H1 (cell line): ENCODE data around the gene NHP2. TPM values are rescaled to one million over a fixed set of nuclear protein-coding genes. Genes with fewer than 3 reads are reported as not detected.

Experiments
- BACH1 ChIP-seq: IDR thresholded peaks from 2 replicates; pipeline ENCODE4 v1.6.1; 2012; ENCODE audit warnings: low read length, improper control_type of control experiment
- CBX5 ChIP-seq: fragments of 300-800, 300-1000 bp; sonication (generic); IDR thresholded peaks from 2 replicates; pipeline ENCODE4 v1.7.1; 2016; ENCODE audit warnings: antibody characterized with exemption, low read length, low read depth
- CBX8 ChIP-seq: fragments of 300-800, 300-1000 bp; sonication (generic); IDR thresholded peaks from 2 replicates; pipeline ENCODE4 v1.7.1; 2016; ENCODE audit warnings: low read depth, low read length, borderline replicate concordance
- CREB1 ChIP-seq: IDR thresholded peaks from 2 replicates; pipeline ENCODE4 v1.6.1; 2012; ENCODE audit warnings: inconsistent platforms
- CTBP2 ChIP-seq: IDR thresholded peaks from 2 replicates; pipeline ENCODE4 v1.7.0; 2011; ENCODE audit warnings: borderline replicate concordance, mild to moderate bottlenecking, moderate library complexity, mixed read lengths, low read length; ENCODE audit not compliant: insufficient read depth, insufficient read length
- FOSL1 ChIP-seq: IDR thresholded peaks from 2 replicates; pipeline ENCODE4 v1.6.1; 2011; ENCODE audit warnings: mild to moderate bottlenecking, low read depth, low read length, moderate library complexity; ENCODE audit not compliant: insufficient read depth
- GABPA ChIP-seq: IDR thresholded peaks from 2 replicates; pipeline ENCODE4 v1.6.1; 2011; ENCODE audit warnings: mild to moderate bottlenecking, low read length, moderate library complexity, borderline replicate concordance; ENCODE audit not compliant: insufficient read depth
- HDAC2 ChIP-seq, 2 experiments: fragments of 300-600 bp in 1 of 2; sonication (generic) in 1 of 2; IDR thresholded peaks; 2 replicates each; pipeline ENCODE4 v1.6.1; 2011 to 2012; ENCODE audit warnings: low read depth in 2 of 2, low read length in 2 of 2, mild to moderate bottlenecking in 2 of 2, moderate library complexity in 2 of 2, borderline replicate concordance in 1 of 2, inconsistent platforms in 1 of 2
- JUND ChIP-seq: IDR thresholded peaks from 2 replicates; pipeline ENCODE4 v1.6.1; 2011; ENCODE audit warnings: mild to moderate bottlenecking, improper control_type of control experiment, low read length
- MAFK ChIP-seq: IDR thresholded peaks from 2 replicates; pipeline ENCODE4 v1.6.1; 2012; ENCODE audit warnings: low read depth, mild to moderate bottlenecking, improper control_type of control experiment, low read length
- NANOG ChIP-seq: IDR thresholded peaks from 2 replicates; pipeline ENCODE4 v1.6.1; 2011; ENCODE audit warnings: low read length, low read depth, mild to moderate bottlenecking, inconsistent platforms; ENCODE audit not compliant: insufficient read depth, poor library complexity, severe bottlenecking
- RFX5 ChIP-seq: IDR thresholded peaks from 2 replicates; pipeline ENCODE4 v1.6.1; 2011; ENCODE audit warnings: low read depth, low read length, improper control_type of control experiment, borderline replicate concordance
- RNF2 ChIP-seq: fragments of 200-900, 300-1000 bp; sonication (generic); IDR thresholded peaks from 2 replicates; pipeline ENCODE4 v1.7.1; 2016; ENCODE audit warnings: borderline replicate concordance, low read depth, mild to moderate bottlenecking, antibody characterized with exemption, low read length; ENCODE audit not compliant: poor library complexity, severe bottlenecking; ENCODE audit errors: missing control alignments
- SAP30 ChIP-seq: fragments of 300-600 bp; sonication (generic); IDR thresholded peaks from 2 replicates; pipeline ENCODE4 v1.7.1; 2012; ENCODE audit warnings: low read length, moderate library complexity, mild to moderate bottlenecking, inconsistent platforms; ENCODE audit not compliant: insufficient read depth, insufficient replicate concordance
- SP1 ChIP-seq: IDR thresholded peaks from 2 replicates; pipeline ENCODE4 v1.6.1; 2011; ENCODE audit warnings: low read depth, low read length
- SP2 ChIP-seq: IDR thresholded peaks from 2 replicates; pipeline ENCODE4 v1.6.1; 2012; ENCODE audit warnings: mild to moderate bottlenecking, low read length, inconsistent platforms
- SP4 ChIP-seq: IDR thresholded peaks from 2 replicates; pipeline ENCODE4 v1.6.1; 2012; ENCODE audit warnings: low read length, inconsistent platforms
- SRF ChIP-seq: IDR thresholded peaks from 2 replicates; pipeline ENCODE4 v1.6.1; 2011; ENCODE audit warnings: mild to moderate bottlenecking, low read depth, low read length, moderate library complexity
- TAF7 ChIP-seq: optimal IDR thresholded peaks from 2 replicates; pipeline ENCODE3; 2011; ENCODE audit warnings: low read depth, mild to moderate bottlenecking, inconsistent platforms, low read length, moderate library complexity, borderline replicate concordance
- TBP ChIP-seq: IDR thresholded peaks from 2 replicates; pipeline ENCODE4 v1.6.1; 2011; ENCODE audit warnings: low read depth, low read length, improper control_type of control experiment
- TEAD4 ChIP-seq: IDR thresholded peaks from 2 replicates; pipeline ENCODE4 v1.6.1; 2012; ENCODE audit warnings: low read depth, low read length, inconsistent platforms, mixed read lengths
- YY1 ChIP-seq: IDR thresholded peaks from 2 replicates; pipeline ENCODE4 v1.6.1; 2011; ENCODE audit warnings: low read depth, mild to moderate bottlenecking, low read length
- polyA plus RNA-seq, 7 experiments: library from polyadenylated mRNA; depleted of rRNA in 3 of 7; stranded (reverse) in 5 of 7; unstranded in 2 of 7; fragments of >200 nt in 5 of 7; fragments of 200-250 nt in 2 of 7; gene quantifications; 1 replicate in 5 of 7; 2 replicates in 1 of 7; 4 replicates in 1 of 7; pipeline versions ENCODE4 v1.2.1 to v1.2.3, GENCODE V29; 2011 to 2013; ENCODE audit warnings: missing spikeins in 2 of 7, mixed read lengths in 2 of 7
- total RNA-seq: library from RNA; stranded (reverse); fragmentation: NEBNext Ultra II Directional; extraction: Animal tissue kit (Norgen Biotek cat#: 25700); gene quantifications from 2 replicates; pipeline ENCODE4 v1.2.1, GENCODE V29; 2021
- TF ChIP-seq, protein P1 (sequence below): IDR thresholded peaks from 2 replicates; pipeline ENCODE4 v1.6.1; 2012; ENCODE audit warnings: inconsistent platforms

Gene NHP2
- total and polyA plus RNA-seq, 2 of the 8 experiments (the other 6 are each of a cell fraction or from before 2014, with no cell fraction given), result 241 to 263 TPM

- no peak for TF ChIP-seq FOSL1
- TF ChIP-seq JUND, result 0 out of 2 replicates have a peak, but pooled peaks have one; percentile 53
- TF ChIP-seq YY1, result peak; percentile 79
- peak; percentile 53; the same call in 1 of the 2 replicates for TF ChIP-seq GABPA
- TF ChIP-seq TEAD4, result peak; percentile 78
- peak; percentile 97 for TF ChIP-seq SP1
- TF ChIP-seq, protein P1, sequence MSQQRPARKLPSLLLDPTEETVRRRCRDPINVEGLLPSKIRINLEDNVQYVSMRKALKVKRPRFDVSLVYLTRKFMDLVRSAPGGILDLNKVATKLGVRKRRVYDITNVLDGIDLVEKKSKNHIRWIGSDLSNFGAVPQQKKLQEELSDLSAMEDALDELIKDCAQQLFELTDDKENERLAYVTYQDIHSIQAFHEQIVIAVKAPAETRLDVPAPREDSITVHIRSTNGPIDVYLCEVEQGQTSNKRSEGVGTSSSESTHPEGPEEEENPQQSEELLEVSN, result peak; percentile 73
- TF ChIP-seq HDAC2 (IDR thresholded peaks at IDR 0.05; ENCODE audit: borderline replicate concordance in 1 of 2, low read depth in 2 of 2, low read length in 2 of 2), result no peak
- TF ChIP-seq SP4, result no peak
- TF ChIP-seq SRF, result no peak
- no peak for TF ChIP-seq SAP30
- no peak for TF ChIP-seq CBX8
- TF ChIP-seq RNF2, result no peak
- no peak for TF ChIP-seq BACH1
- no peak for TF ChIP-seq NANOG
- TF ChIP-seq CREB1, result peak; percentile 61; the same call in 1 of the 2 replicates
- TF ChIP-seq SP2, result no peak
- TF ChIP-seq TBP, result peak; percentile 52; the same call in 1 of the 2 replicates
- no peak for TF ChIP-seq RFX5
- TF ChIP-seq CBX5, result no peak
- TF ChIP-seq TAF7, result peak; percentile 29
- TF ChIP-seq CTBP2, result peak; percentile 39
- TF ChIP-seq MAFK, result no peak
These were observed 27.1 kb downstream of the NHP2 start (continued) for GRCh38 chr5:178126556-178126955.
